ENCODE measurements around the gene NOTCH1.

DNA sequence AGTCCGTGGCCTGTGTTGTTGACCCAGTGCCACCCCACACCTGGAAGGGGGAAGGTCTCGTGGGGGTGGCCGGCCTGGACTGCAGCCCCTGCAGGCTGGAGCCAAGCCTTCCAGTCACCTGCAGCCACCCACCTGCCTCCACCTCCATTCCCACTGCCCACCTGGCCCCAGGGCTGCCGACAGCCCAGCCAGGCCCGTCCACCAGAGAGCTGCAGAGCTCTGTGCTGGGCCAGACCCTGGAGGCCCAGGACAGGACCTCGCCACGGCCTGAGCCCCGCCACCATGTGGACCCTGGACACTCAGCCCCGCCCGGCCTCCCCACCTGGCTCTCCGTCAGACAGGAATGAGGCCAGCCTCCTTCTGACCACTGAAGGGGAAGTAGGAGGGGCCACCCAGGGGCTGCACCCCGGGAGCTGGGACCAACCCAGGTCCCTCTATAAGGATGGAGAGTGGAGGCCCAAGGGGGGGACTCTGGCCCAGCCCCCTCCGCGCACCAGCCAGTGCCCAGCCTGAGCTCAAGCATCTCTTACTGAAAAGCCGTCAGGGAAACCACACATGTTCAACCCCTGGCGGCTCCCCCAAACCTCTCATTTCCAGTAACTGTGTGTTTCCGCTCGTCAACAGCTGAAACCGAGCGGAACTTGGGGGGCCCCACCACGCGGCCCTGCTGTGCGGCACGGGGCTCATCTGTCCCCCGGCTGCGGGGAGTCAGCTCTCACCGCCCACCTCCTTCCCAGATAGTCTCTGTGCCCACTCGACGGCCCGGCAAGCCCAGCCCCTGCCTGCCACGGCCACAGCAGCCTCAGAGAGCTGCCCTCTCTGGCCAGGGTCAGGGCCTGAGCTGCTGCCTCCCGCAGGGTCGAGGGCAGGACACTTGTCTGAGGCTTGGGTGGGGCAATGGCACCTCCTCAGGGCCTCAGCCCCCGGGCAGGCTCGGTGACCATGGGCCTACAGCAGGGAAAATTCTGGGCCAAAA, 12.8 kb downstream of the NOTCH1 start:
- no peak for TF ChIP-seq CTCF (IDR thresholded peaks at IDR 0.05; ENCODE audit: low read length)
- no peak for TF ChIP-seq EZH2 (optimal IDR thresholded peaks at IDR 0.05; ENCODE audit: low read depth, low read length)
